WTC11 (cell line): ENCODE data around the gene SLK.

Experiments
- FOXK1 ChIP-seq: sonication (generic); formaldehyde crosslinking; IDR thresholded peaks from 2 replicates; pipeline ENCODE4 v1.8.0; 2022; ENCODE audit warnings: mild to moderate bottlenecking, moderate library complexity, missing genetic modification reagents
- TF ChIP-seq, protein P1 (sequence below): fragments of 200-600 bp; IDR thresholded peaks from 2 replicates; pipeline ENCODE4 v1.8.0; 2022; ENCODE audit warnings: antibody characterized with exemption
- TF ChIP-seq, protein P2 (sequence below): sonication (generic); formaldehyde crosslinking; IDR thresholded peaks from 2 replicates; pipeline ENCODE4 v1.8.0; 2022; ENCODE audit warnings: mild to moderate bottlenecking, missing genetic modification reagents
- TF ChIP-seq, protein P3 (sequence below): sonication (generic); formaldehyde crosslinking; IDR thresholded peaks from 2 replicates; pipeline ENCODE4 v1.8.1; 2023; ENCODE audit warnings: mild to moderate bottlenecking, missing genetic modification reagents, moderate library complexity

DNA sequence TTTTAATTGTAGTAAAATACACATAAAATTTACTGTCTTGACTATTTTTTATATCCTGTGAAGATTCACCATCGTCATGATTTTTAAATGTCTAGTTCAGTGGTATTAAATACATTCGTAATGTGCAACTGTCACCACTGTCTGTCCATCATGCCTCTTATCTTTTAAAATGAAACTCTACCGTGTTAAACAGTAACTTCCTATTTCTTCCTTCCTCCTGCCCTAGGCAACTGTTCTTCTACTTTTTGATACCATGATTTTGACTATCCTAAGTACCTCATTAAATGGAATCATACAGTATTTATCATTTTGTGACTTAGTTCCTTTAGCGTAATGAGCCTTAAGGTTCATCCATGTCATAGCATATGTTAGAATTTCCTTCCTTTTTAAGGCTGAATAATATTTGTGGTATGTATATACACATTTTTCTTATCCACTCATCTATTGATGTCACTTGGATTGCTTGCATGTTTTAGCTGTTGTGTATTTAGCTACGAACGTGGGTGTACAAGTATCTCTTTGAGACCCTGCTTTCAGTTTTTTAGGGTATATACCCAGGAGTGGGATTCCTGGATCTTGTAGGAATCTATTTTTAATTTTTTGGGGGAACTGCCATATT lies 13.5 kb downstream of the SLK start:
- TF ChIP-seq, protein P1, sequence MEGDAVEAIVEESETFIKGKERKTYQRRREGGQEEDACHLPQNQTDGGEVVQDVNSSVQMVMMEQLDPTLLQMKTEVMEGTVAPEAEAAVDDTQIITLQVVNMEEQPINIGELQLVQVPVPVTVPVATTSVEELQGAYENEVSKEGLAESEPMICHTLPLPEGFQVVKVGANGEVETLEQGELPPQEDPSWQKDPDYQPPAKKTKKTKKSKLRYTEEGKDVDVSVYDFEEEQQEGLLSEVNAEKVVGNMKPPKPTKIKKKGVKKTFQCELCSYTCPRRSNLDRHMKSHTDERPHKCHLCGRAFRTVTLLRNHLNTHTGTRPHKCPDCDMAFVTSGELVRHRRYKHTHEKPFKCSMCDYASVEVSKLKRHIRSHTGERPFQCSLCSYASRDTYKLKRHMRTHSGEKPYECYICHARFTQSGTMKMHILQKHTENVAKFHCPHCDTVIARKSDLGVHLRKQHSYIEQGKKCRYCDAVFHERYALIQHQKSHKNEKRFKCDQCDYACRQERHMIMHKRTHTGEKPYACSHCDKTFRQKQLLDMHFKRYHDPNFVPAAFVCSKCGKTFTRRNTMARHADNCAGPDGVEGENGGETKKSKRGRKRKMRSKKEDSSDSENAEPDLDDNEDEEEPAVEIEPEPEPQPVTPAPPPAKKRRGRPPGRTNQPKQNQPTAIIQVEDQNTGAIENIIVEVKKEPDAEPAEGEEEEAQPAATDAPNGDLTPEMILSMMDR, result no peak
- no peak for TF ChIP-seq FOXK1 (CRISPR knock-in tag)
- TF ChIP-seq, protein P2, sequence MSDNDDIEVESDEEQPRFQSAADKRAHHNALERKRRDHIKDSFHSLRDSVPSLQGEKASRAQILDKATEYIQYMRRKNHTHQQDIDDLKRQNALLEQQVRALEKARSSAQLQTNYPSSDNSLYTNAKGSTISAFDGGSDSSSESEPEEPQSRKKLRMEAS (CRISPR knock-in tag), result no peak
- TF ChIP-seq, protein P3, sequence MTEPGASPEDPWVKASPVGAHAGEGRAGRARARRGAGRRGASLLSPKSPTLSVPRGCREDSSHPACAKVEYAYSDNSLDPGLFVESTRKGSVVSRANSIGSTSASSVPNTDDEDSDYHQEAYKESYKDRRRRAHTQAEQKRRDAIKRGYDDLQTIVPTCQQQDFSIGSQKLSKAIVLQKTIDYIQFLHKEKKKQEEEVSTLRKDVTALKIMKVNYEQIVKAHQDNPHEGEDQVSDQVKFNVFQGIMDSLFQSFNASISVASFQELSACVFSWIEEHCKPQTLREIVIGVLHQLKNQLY (CRISPR knock-in tag), result no peak
